Transverse colon (tissue), 4 donors: ENCODE data around the gene PLAGL2.

Experiments used
- CTCF ChIP-seq, 5 experiments: fragments of 200-600 bp in 3 of 5; fragments of 450-650 bp in 2 of 5; sonication (generic) in 3 of 5; IDR thresholded peaks; 1 replicate in 2 of 5; 2 replicates in 3 of 5; pipeline ENCODE4 v1.5.1; 2016 to 2017; ENCODE audit warnings: antibody characterized with exemption in 5 of 5, inconsistent platforms in 3 of 5, mild to moderate bottlenecking in 2 of 5, moderate library complexity in 1 of 5
- EP300 ChIP-seq: sonication (generic); formaldehyde crosslinking; IDR thresholded peaks from one replicate; pipeline ENCODE4 v1.6.1; 2017; ENCODE audit warnings: antibody characterized with exemption, low read depth
- POLR2AphosphoS5 ChIP-seq, 3 donors: sonication (generic); formaldehyde crosslinking; IDR thresholded peaks; one replicate each; pipeline ENCODE4 v1.6.1; 2016; ENCODE audit warnings: antibody characterized with exemption in 3 of 3

DNA sequence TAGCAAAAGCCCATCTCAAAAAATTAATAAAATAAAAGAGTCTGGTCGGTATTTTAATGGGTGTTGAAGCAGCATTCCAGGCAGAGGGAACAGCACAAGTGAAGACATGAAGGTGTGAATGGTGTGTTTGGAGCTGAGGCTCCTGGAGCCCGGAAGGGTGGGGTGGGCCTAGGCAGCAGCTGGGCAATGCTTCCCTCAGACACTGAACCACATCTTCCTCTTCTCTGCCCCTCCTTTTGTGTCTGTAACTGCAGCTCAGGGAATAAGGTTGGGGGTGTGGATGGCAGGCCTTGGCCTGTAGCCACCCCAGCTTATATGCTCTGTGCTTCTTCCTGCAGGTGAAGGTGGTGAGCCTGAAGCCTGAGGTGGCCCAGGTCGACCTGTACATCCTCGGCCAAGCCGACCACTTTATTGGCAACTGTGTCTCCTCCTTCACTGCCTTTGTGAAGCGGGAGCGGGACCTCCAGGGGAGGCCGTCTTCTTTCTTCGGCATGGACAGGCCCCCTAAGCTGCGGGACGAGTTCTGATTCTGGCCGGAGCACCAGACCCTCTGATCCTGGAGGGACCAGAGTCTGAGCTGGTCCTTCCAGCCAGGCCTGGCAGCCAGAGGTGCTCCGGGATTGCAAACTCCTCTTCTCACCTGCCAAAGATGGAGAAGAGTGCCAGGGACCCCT lies 26.7 kb upstream of the PLAGL2 start:
- TF ChIP-seq CTCF (IDR thresholded peaks at IDR 0.05): no peak
- TF ChIP-seq POLR2AphosphoS5 (IDR thresholded peaks at IDR 0.05): no peak
- no peak for TF ChIP-seq EP300
